ENCODE measurements around the gene PLD2.
A peak's percentile ranks its signal among the peaks of the same experiment; 100 is the strongest.

PLD2 gene

GRCh38 chr17:4782652-4783051 lies 24.3 kb upstream of the PLD2 start:
- FAIRE-seq, result no peak
- TF ChIP-seq POLR2A (IDR thresholded peaks at IDR 0.05; ENCODE audit: low read depth, low read length) (no peak), POLR2AphosphoS5 (IDR thresholded peaks at IDR 0.05; ENCODE audit: low read depth, low read length) (no peak), TAF1 (IDR thresholded peaks at IDR 0.05; ENCODE audit: borderline replicate concordance, low read depth, low read length) (no peak)
- DNase-seq (ENCODE audit: insufficient read length), result no peak

DNA sequence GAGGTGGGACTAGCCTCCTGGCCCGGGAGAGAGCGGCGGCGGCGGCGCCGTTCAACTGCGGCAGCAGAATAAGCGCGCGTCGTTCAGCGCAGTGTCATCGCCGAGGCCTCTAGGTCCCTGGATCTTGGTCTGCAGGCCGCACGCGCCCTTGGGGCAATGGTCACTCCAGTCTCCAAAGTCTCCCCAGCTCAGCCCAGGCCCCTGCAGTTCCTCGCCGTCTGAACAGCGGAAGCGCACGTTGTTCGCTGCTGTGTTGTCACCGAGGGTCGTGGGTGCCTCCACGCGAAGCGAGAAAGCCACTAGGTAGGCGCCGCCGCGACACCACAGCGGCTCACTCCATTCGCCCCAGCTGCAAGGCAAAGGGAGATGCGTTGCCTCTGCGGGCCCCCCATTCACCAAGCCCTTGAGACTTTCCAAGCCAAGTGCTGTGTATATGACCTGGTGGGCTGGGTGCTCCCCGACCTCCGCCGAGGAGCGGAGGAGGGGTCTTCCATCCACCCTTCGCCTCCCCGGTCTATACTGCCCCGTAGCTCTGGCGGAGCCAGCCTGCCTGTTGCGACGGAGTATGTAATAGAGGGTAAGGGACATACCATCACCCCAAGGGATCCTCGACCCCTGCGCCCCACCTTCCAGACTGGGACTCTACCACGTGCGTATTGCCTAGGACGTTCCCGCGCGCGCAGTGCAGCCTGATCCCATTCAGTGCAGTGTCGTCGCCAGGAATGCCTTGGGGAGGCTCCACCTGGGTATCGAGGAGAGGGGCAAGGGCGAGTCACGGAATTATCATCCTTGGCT lies 21.4 kb upstream of the PLD2 start:
- DNase-seq (ENCODE audit: insufficient read length), result no peak
- no peak for FAIRE-seq
- TF ChIP-seq TAF1 (IDR thresholded peaks at IDR 0.05; ENCODE audit: borderline replicate concordance, low read depth, low read length) (no peak), POLR2AphosphoS5 (IDR thresholded peaks at IDR 0.05; ENCODE audit: low read depth, low read length) (no peak), POLR2A (IDR thresholded peaks at IDR 0.05; ENCODE audit: low read depth, low read length) (no peak)

DNA sequence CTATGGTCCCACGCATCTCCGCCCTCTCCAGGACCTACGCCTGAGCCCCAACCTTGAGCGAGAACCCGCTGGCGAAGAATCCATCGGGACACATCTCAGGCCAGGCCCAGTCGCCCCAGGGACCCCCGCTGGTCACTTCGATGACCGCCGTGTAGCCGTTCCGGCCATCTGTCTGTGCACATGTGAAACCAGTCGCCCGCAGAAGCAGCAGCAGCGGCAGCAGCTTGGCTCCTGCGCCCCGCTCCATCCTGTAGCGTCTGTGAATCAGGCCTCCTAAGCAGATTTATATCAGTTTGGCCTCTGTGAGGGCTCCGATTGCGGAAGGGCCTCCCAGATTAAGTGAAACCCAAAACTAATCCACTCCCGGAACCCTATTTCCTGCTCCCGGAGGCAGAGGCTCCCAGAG lies 20.8 kb upstream of the PLD2 start, which contains the start of gene VMO1:
Gene VMO1, minus strand, starts transcription at position 259 of the 406 bp plus-strand sequence. Its CDS starts 12 bp downstream, at position 247.
- DNase-seq (ENCODE audit: insufficient read length), result no peak
- no peak for FAIRE-seq
- TF ChIP-seq POLR2AphosphoS5 (IDR thresholded peaks at IDR 0.05; ENCODE audit: low read depth, low read length) (no peak), TAF1 (IDR thresholded peaks at IDR 0.05; ENCODE audit: borderline replicate concordance, low read depth, low read length) (no peak), POLR2A (IDR thresholded peaks at IDR 0.05; ENCODE audit: low read depth, low read length) (no peak)

GRCh38 chr17:4786516-4786915 lies 20.4 kb upstream of the PLD2 start:
- TF ChIP-seq POLR2A (IDR thresholded peaks at IDR 0.05; ENCODE audit: low read depth, low read length) (no peak), POLR2AphosphoS5 (IDR thresholded peaks at IDR 0.05; ENCODE audit: low read depth, low read length) (no peak), TAF1 (IDR thresholded peaks at IDR 0.05; ENCODE audit: borderline replicate concordance, low read depth, low read length) (no peak)
- no peak for FAIRE-seq

DNA sequence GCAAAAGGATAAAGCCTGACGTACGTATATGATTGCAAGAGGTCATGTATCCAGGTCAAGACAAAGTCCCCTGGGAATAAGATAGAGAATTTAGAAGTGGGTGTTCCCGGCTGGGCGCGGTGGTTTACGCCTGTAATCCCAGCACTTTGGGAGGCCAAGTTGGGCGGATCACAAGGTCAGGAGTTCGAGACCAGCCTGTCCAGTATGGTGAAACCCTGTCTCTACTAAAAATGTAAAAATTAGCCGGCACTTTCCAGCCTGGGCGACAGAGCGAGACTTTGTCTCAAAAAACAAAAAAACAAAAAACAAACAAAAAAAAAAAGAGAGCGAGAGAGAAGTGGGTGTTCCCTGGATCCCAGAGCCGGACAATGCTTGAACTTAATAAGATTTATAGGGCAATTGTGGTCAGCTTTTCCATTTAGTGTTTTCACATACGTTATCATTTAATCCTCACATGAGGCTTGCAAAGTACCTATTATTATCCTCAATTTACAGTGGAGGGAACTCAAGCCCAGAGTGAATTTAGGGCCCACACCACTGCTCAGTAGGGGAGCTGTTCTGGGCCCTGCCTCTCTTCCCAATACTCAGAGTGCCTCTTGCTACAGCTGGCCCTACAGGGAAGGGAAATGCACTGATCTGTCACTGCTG lies 18.7 kb upstream of the PLD2 start:
- no peak for TF ChIP-seq POLR2A (IDR thresholded peaks at IDR 0.05; ENCODE audit: low read depth, low read length)
- no peak for TF ChIP-seq POLR2AphosphoS5 (IDR thresholded peaks at IDR 0.05; ENCODE audit: low read depth, low read length)
- TF ChIP-seq TAF1 (IDR thresholded peaks at IDR 0.05; ENCODE audit: borderline replicate concordance, low read depth, low read length), result no peak
- FAIRE-seq, result no peak
- DNase-seq (ENCODE audit: insufficient read length), result no peak

More at GRCh38 chr17:4786516-4786915, 20.4 kb upstream of the PLD2 start:
- no peak for DNase-seq (ENCODE audit: insufficient read length)

- FAIRE-seq (peak; percentile 44), DNase-seq (ENCODE audit: insufficient read length) (no peak)
- TF ChIP-seq POLR2A (IDR thresholded peaks at IDR 0.05; ENCODE audit: low read depth, low read length) (no peak), TAF1 (IDR thresholded peaks at IDR 0.05; ENCODE audit: borderline replicate concordance, low read depth, low read length) (no peak), POLR2AphosphoS5 (IDR thresholded peaks at IDR 0.05; ENCODE audit: low read depth, low read length) (no peak)
Measured at GRCh38 chr17:4788807-4789700, 17.9 kb upstream of the PLD2 start, which contains the start of gene GLTPD2. TSS of gene GLTPD2 (plus strand) at chr17:4788964. CDS start at chr17:4789012, 48 bp downstream.

GRCh38 chr17:4789701-4789950 lies 17.3 kb upstream of the PLD2 start:
- peak; percentile 14 for FAIRE-seq
- TF ChIP-seq POLR2A (IDR thresholded peaks at IDR 0.05; ENCODE audit: low read depth, low read length) (no peak), TAF1 (IDR thresholded peaks at IDR 0.05; ENCODE audit: borderline replicate concordance, low read depth, low read length) (no peak), POLR2AphosphoS5 (IDR thresholded peaks at IDR 0.05; ENCODE audit: low read depth, low read length) (no peak)
- DNase-seq (ENCODE audit: insufficient read length), result no peak

GRCh38 chr17:4789951-4790704 lies 16.8 kb upstream of the PLD2 start:
- peak; percentile 95 for DNase-seq (ENCODE audit: insufficient read length)
- FAIRE-seq, result peak; percentile 93
- TF ChIP-seq TAF1 (IDR thresholded peaks at IDR 0.05; ENCODE audit: borderline replicate concordance, low read depth, low read length), result 0 out of 2 replicates have a peak, but pooled peaks have one; percentile 12
- TF ChIP-seq POLR2A (IDR thresholded peaks at IDR 0.05; ENCODE audit: low read depth, low read length), result peak; percentile 50; the same call in 1 of the 2 replicates
- no peak for TF ChIP-seq POLR2AphosphoS5 (IDR thresholded peaks at IDR 0.05; ENCODE audit: low read depth, low read length)

DNA sequence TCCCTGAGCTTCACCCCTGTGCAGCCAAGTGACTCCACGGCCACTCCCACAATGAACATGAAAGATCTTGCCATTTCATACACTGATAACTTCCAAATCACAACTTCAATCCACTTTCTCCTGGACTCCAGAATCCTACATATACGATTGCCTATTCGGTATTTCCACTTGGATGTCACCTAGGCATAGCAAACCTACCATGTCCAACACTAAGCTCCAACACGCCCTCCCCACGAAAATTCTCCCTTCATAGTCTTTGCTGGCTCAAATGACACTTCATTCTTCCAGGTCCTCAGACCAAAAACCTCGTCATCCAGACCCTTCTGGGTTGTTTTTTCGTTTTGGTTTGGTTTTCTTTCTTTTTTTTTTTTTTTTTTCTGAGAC lies 16.3 kb upstream of the PLD2 start:
- TF ChIP-seq POLR2AphosphoS5 (IDR thresholded peaks at IDR 0.05; ENCODE audit: low read depth, low read length) (no peak), POLR2A (IDR thresholded peaks at IDR 0.05; ENCODE audit: low read depth, low read length) (no peak), TAF1 (IDR thresholded peaks at IDR 0.05; ENCODE audit: borderline replicate concordance, low read depth, low read length) (no peak)
- FAIRE-seq (no peak), DNase-seq (ENCODE audit: insufficient read length) (no peak)

DNA sequence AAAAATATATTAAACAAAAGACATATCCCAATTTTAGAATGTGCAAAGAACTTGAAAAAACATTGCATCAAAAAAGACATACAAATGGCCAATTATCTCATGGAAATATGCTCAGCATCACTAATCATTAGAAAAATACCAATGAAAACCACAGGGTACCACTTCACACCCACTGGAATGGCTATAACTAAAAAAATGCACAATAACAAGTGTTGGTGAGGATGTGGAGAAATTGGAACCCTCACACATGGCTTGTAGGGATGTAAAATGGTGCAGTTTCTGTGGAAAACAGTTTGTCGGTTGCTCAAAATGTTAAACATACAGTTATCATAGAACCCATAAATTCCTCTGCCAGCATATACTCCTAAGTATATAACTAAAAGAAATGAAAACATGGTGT lies 11.8 kb upstream of the PLD2 start:
- DNase-seq (ENCODE audit: insufficient read length) (no peak), FAIRE-seq (no peak)
- TF ChIP-seq TAF1 (IDR thresholded peaks at IDR 0.05; ENCODE audit: borderline replicate concordance, low read depth, low read length), result no peak
- TF ChIP-seq POLR2AphosphoS5 (IDR thresholded peaks at IDR 0.05; ENCODE audit: low read depth, low read length), result no peak
- no peak for TF ChIP-seq POLR2A (IDR thresholded peaks at IDR 0.05; ENCODE audit: low read depth, low read length)
